IMR-90 (cell line): Measurements from ENCODE around the gene ZNF423. TPM values are rescaled to one million over a fixed set of nuclear protein-coding genes. Genes with fewer than 3 reads are reported as not detected.

ENCODE experiments used
- ATAC-seq: fragments of 200-7000 bp; cut with Tn5 transposase; 2 replicates; pipeline ENCODE4 v1.9.1; 2020; ENCODE audit warnings: low read depth, mild to moderate bottlenecking, moderate library complexity
- BruUV-seq: library from RNA; stranded (reverse); fragments of 400-500 nt; replicated peaks from 2 replicates; lab custom pipeline; 2021; lab: Mats Ljungman, UMichigan
- CTCF ChIA-PET: fragments of 300-600 bp; formaldehyde crosslinking; extraction: SDS; loops from one replicate; lab custom pipeline; 2021; ENCODE audit warnings: antibody characterized with exemption; lab: Yijun Ruan, JAX
- POLR2A ChIA-PET: fragments of 300-600 bp; sonication (Branson Sonifier 250); formaldehyde crosslinking; loops from one replicate; lab custom pipeline; 2022; ENCODE audit warnings: antibody characterized with exemption; ENCODE audit not compliant: unreplicated experiment; lab: Charles Lee
- DNase-seq: peaks from one replicate; pipeline ENCODE4 v3.0.0; 2013
- H2AFZ ChIP-seq: replicated peaks from 2 replicates; pipeline ENCODE3; 2013; ENCODE audit warnings: low read length, mild to moderate bottlenecking; ENCODE audit not compliant: poor library complexity
- H2AK5ac ChIP-seq: 2 replicates; pipeline ENCODE4 v1.6.1; 2013; ENCODE audit warnings: low read depth, low read length, inconsistent platforms
- H2AK9ac ChIP-seq: replicated peaks from 2 replicates; pipeline ENCODE3; 2013; ENCODE audit warnings: mild to moderate bottlenecking, low read depth, low read length, moderate library complexity; ENCODE audit not compliant: poor library complexity
- H2BK120ac ChIP-seq: 2 replicates; pipeline ENCODE4 v1.6.1; 2013; ENCODE audit warnings: low read depth, low read length, inconsistent platforms
- H2BK15ac ChIP-seq: 3 replicates; pipeline ENCODE4 v1.6.1; 2013; ENCODE audit warnings: low read depth, low read length, inconsistent platforms
- H2BK20ac ChIP-seq: 2 replicates; pipeline ENCODE4 v1.6.1; 2013; ENCODE audit warnings: low read depth, mild to moderate bottlenecking, inconsistent platforms, low read length, moderate library complexity
- H2BK5ac ChIP-seq: 2 replicates; pipeline ENCODE4 v1.6.1; 2013; ENCODE audit warnings: mild to moderate bottlenecking, low read depth, low read length, inconsistent platforms; ENCODE audit not compliant: poor library complexity, severe bottlenecking
- H3K14ac ChIP-seq: replicated peaks from 2 replicates; pipeline ENCODE4 v1.6.1; 2013; ENCODE audit warnings: low read depth, low read length, inconsistent platforms
- H3K18ac ChIP-seq: 2 replicates; pipeline ENCODE4 v1.6.1; 2013; ENCODE audit warnings: low read depth, low read length, control low read depth
- H3K23ac ChIP-seq: 2 replicates; pipeline ENCODE4 v1.6.1; 2013; ENCODE audit warnings: low read depth, low read length, inconsistent platforms
- H3K27ac ChIP-seq: 2 replicates; pipeline ENCODE4 v1.5.1; 2013; ENCODE audit warnings: mild to moderate bottlenecking, control low read depth, low read length; ENCODE audit not compliant: insufficient read depth
- H3K27me3 ChIP-seq: 2 replicates; pipeline ENCODE4 v1.6.1; 2013; ENCODE audit warnings: low read length; ENCODE audit not compliant: control insufficient read depth, insufficient read depth
- H3K36me3 ChIP-seq: 2 replicates; pipeline ENCODE4 v1.6.1; 2013; ENCODE audit warnings: low read length, mixed read lengths; ENCODE audit not compliant: control insufficient read depth, insufficient read depth
- H3K4ac ChIP-seq: 2 replicates; pipeline ENCODE4 v1.6.1; 2013; ENCODE audit warnings: low read depth, low read length, inconsistent platforms
- H3K4me1 ChIP-seq: 2 replicates; pipeline ENCODE4 v1.6.1; 2013; ENCODE audit warnings: low read length, mixed read lengths; ENCODE audit not compliant: control insufficient read depth, insufficient read depth
- H3K4me2 ChIP-seq: 2 replicates; pipeline ENCODE4 v1.6.1; 2013; ENCODE audit warnings: low read depth, mild to moderate bottlenecking, control low read depth, low read length, moderate library complexity
- H3K4me3 ChIP-seq: 2 replicates; pipeline ENCODE4 v1.5.1; 2013; ENCODE audit warnings: low read depth, mild to moderate bottlenecking, control low read depth, low read length, moderate library complexity; ENCODE audit not compliant: insufficient read depth
- H3K56ac ChIP-seq: 2 replicates; pipeline ENCODE4 v1.6.1; 2013; ENCODE audit warnings: low read length, inconsistent platforms; ENCODE audit not compliant: insufficient read depth; ENCODE audit errors: extremely low read depth
- H3K79me1 ChIP-seq, 2 experiments: 2 replicates each; pipeline ENCODE4 v1.6.1; 2013; ENCODE audit warnings: low read length in 2 of 2, inconsistent platforms in 1 of 2, low read depth in 1 of 2
- H3K9ac ChIP-seq: 2 replicates; pipeline ENCODE4 v1.6.1; 2013; ENCODE audit warnings: low read depth, low read length, control low read depth
- H3K9me1 ChIP-seq: 2 replicates; pipeline ENCODE4 v1.6.1; 2013; ENCODE audit warnings: low read length, inconsistent platforms; ENCODE audit not compliant: insufficient read depth
- H3K9me3 ChIP-seq: 2 replicates; pipeline ENCODE4 v1.6.1; 2013; ENCODE audit warnings: low read length; ENCODE audit not compliant: control insufficient read depth, insufficient read depth
- H4K20me1 ChIP-seq: 2 replicates; pipeline ENCODE4 v1.6.1; 2013; ENCODE audit warnings: low read length, inconsistent platforms; ENCODE audit not compliant: insufficient read depth
- H4K5ac ChIP-seq: 2 replicates; pipeline ENCODE4 v1.6.1; 2013; ENCODE audit warnings: mild to moderate bottlenecking, low read depth, low read length, control low read depth
- H4K8ac ChIP-seq, 2 experiments: 2 replicates each; pipeline ENCODE4 v1.6.1; 2013; ENCODE audit warnings: low read depth in 2 of 2, low read length in 2 of 2, control low read depth in 1 of 2, inconsistent platforms in 1 of 2
- H4K91ac ChIP-seq: 2 replicates; pipeline ENCODE4 v1.6.1; 2013; ENCODE audit warnings: low read depth, low read length, inconsistent platforms; ENCODE audit not compliant: insufficient read depth
- BHLHE40 ChIP-seq: fragments of 150-350 bp; IDR thresholded peaks from 2 replicates; pipeline ENCODE4 v1.6.1; 2016; ENCODE audit warnings: mild to moderate bottlenecking, low read depth, low read length
- CEBPB ChIP-seq: IDR thresholded peaks from 2 replicates; pipeline ENCODE4 v1.6.1; 2012; ENCODE audit warnings: low read depth, low read length, improper control_type of control experiment
- CHD1 ChIP-seq: IDR thresholded peaks from 2 replicates; pipeline ENCODE4 v1.6.1; 2012; ENCODE audit warnings: low read depth, low read length, improper control_type of control experiment
- CTCF ChIP-seq: conservative IDR thresholded peaks from 2 replicates; pipeline ENCODE4 v1.5.1; 2012; ENCODE audit warnings: mild to moderate bottlenecking, low read depth, low read length, improper control_type of control experiment
- ELK1 ChIP-seq: fragments of 150-350 bp; IDR thresholded peaks from 2 replicates; pipeline ENCODE4 v1.6.1; 2016; ENCODE audit warnings: low read depth, mild to moderate bottlenecking, low read length, moderate library complexity, borderline replicate concordance
- FOS ChIP-seq: fragments of 150-350 bp; IDR thresholded peaks from 2 replicates; pipeline ENCODE4 v1.6.1; 2016; ENCODE audit warnings: low read depth, low read length
- MAFK ChIP-seq: IDR thresholded peaks from 2 replicates; pipeline ENCODE4 v1.6.1; 2012; ENCODE audit warnings: low read depth, low read length, improper control_type of control experiment
- MAZ ChIP-seq: IDR thresholded peaks from 2 replicates; pipeline ENCODE4 v1.6.1; 2012; ENCODE audit warnings: low read depth, mild to moderate bottlenecking, low read length, improper control_type of control experiment, moderate library complexity, borderline replicate concordance
- MXI1 ChIP-seq: IDR thresholded peaks from 2 replicates; pipeline ENCODE4 v1.6.1; 2012; ENCODE audit warnings: low read depth, mild to moderate bottlenecking, low read length, moderate library complexity, borderline replicate concordance
- NFE2L2 ChIP-seq: fragments of 150-350 bp; IDR thresholded peaks from 2 replicates; pipeline ENCODE4 v1.6.1; 2016; ENCODE audit warnings: low read depth, mild to moderate bottlenecking, low read length
- POLR2A ChIP-seq: IDR thresholded peaks from 2 replicates; pipeline ENCODE4 v1.6.1; 2012; ENCODE audit warnings: mild to moderate bottlenecking, low read depth, low read length
- RAD21 ChIP-seq: IDR thresholded peaks from 2 replicates; pipeline ENCODE4 v1.6.1; 2012; ENCODE audit warnings: low read length, improper control_type of control experiment
- RCOR1 ChIP-seq: IDR thresholded peaks from 2 replicates; pipeline ENCODE4 v1.6.1; 2012; ENCODE audit warnings: mild to moderate bottlenecking, low read length, improper control_type of control experiment; ENCODE audit not compliant: insufficient replicate concordance
- RFX5 ChIP-seq: IDR thresholded peaks from 2 replicates; pipeline ENCODE4 v1.8.0; 2012; ENCODE audit warnings: low read depth, mild to moderate bottlenecking, low read length, moderate library complexity
- SMC3 ChIP-seq: fragments of 150-350 bp; IDR thresholded peaks from 2 replicates; pipeline ENCODE4 v1.6.1; 2016; ENCODE audit warnings: low read depth, mild to moderate bottlenecking, antibody characterized with exemption, low read length, moderate library complexity
- USF2 ChIP-seq: fragments of 150-350 bp; IDR thresholded peaks from 2 replicates; pipeline ENCODE4 v1.6.1; 2017; ENCODE audit warnings: mild to moderate bottlenecking, antibody characterized with exemption, low read length, low read depth
- WGBS, 2 experiments: methylation state at CpG; one replicate each; pipeline versions ENCODE4 v1.1.5 to v1.1.7; 2013; ENCODE audit warnings: missing lambda C conversion rate in 2 of 2; ENCODE audit not compliant: insufficient read length in 1 of 2; ENCODE audit errors: extremely low coverage in 2 of 2; 5-methylcytosine and 5-hydroxymethylcytosine counted together
- dilution Hi-C: fragments of 300-500 bp; cut with HindIII; formaldehyde crosslinking; loops from one replicate; pipeline ENCODE4 v1.14.3; 2018; ENCODE audit warnings: low sequenced_read_pairs; ENCODE audit not compliant: unreplicated experiment
- in situ Hi-C: fragments of 300-500 bp; cut with MboI; formaldehyde crosslinking; loops from 3 replicates; pipeline ENCODE4 v1.14.3; 2019; ENCODE audit warnings: low sequenced_read_pairs, inconsistent platforms, mixed read lengths
- intact Hi-C: fragments of 100-400 bp; cut with micrococcal nuclease; formaldehyde crosslinking; loops from 2 replicates; pipeline ENCODE4 v1.10.0; 2022
- polyA plus RNA-seq, 3 experiments: library from polyadenylated mRNA; depleted of rRNA; stranded (reverse); fragments of >200 nt; gene quantifications; 2 replicates each; pipeline ENCODE4 v1.2.3, GENCODE V29; 2012; ENCODE audit warnings: low replicate concordance in 1 of 3
- total RNA-seq: library from RNA; depleted of rRNA; stranded (reverse); fragments of >200 nt; gene quantifications from 2 replicates; pipeline ENCODE4 v1.2.3, GENCODE V29; 2012

Gene ZNF423
- total and polyA plus RNA-seq, 2 of the 4 experiments (the other 2 are of a cell fraction): under 0.01 to 0.10 TPM

GRCh38 chr16:49842972-49843371 lies 12.9 kb downstream of the ZNF423 start:
- TF ChIP-seq RAD21 (no peak), NFE2L2 (no peak), MXI1 (no peak), SMC3 (no peak), RCOR1 (no peak), CHD1 (no peak), ELK1 (no peak), BHLHE40 (no peak), MAFK (no peak), FOS (no peak), POLR2A (no peak), RFX5 (no peak), MAZ (no peak), CTCF (no peak), USF2 (no peak), CEBPB (no peak)
- no peak overlapping the region for H3K4me2 ChIP-seq
- no peak overlapping the region for H3K4ac ChIP-seq
- H3K36me3 ChIP-seq: no peaks in the 10 kb centered on the region
- H2BK20ac ChIP-seq: no peak overlapping the region
- no peak overlapping the region for H2BK5ac ChIP-seq
- H3K23ac ChIP-seq: no peak overlapping the region
- dilution Hi-C loops: no loop called here
- no peak overlapping the region for H3K14ac ChIP-seq
- no peaks in the 10 kb centered on the region for H4K20me1 ChIP-seq
- intact Hi-C loops: no loop called here
- WGBS, 2 experiments: no CpG with 5 or more reads among the region's 4 CpGs
- H4K8ac ChIP-seq: no peak overlapping the region
- ChIA-PET CTCF (no interaction called here), POLR2A (no interaction called here)
- H3K9ac ChIP-seq: no peak overlapping the region
- H3K4me1 ChIP-seq: no peaks in the 10 kb centered on the region
- H3K56ac ChIP-seq: no peak overlapping the region
- H3K79me1 ChIP-seq: no peaks in the 10 kb centered on the region
- no TSS peak for BruUV-seq
- H2AK5ac ChIP-seq: no peak overlapping the region
- peaks cover 11% of the 10 kb centered on the region for H3K27me3 ChIP-seq
- H3K9me1 ChIP-seq: no peaks in the 10 kb centered on the region
- H2AFZ ChIP-seq: no peak overlapping the region
- no peak overlapping the region for H3K4me3 ChIP-seq
- DNase-seq (no peak), ATAC-seq (no peak)
- no peak overlapping the region for H2AK9ac ChIP-seq
- H3K18ac ChIP-seq: no peak overlapping the region
- H2BK15ac ChIP-seq: no peak overlapping the region
- in situ Hi-C loops: no loop called here
- no peak overlapping the region for H4K91ac ChIP-seq
- no peak overlapping the region for H2BK120ac ChIP-seq
- H3K9me3 ChIP-seq: no peaks in the 10 kb centered on the region
- no peak overlapping the region for H3K27ac ChIP-seq
- no peak overlapping the region for H4K5ac ChIP-seq
